ENCODE data around the gene ST3GAL3. TPM values are rescaled to one million over a fixed set of nuclear protein-coding genes. Genes with fewer than 3 reads are reported as not detected.

Gene ST3GAL3
- total and polyA plus RNA-seq, 2 experiments from 2014 or later: 6.2 to 6.3 TPM

DNA sequence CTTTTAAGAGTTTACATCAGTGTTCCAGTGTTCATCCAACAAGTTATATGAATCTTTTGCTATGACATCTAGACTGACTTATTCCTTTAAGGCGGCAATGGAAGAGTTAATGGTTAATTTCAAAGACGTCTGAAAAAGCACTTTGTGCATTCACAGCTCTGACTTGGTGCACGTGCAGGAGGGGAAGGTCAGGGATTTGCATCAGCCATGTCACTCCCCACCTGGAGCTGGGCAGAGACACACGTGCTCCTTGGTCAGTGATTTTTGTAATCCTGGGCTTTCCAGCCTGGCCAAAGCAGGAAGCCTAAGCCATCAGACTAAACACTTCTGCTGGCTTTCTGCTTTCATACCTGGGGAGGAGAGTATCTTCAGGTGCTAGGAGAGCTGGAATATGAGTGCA is 96.3 kb downstream of the ST3GAL3 start:
- Histone ChIP-seq H3K9me2 (replicated peaks; ENCODE audit: insufficient read depth) (no peaks in the 10 kb centered on the region), H4K20me1 (ENCODE audit: insufficient read depth, poor library complexity, severe bottlenecking) (no peaks in the 10 kb centered on the region), H3K27ac (no peak overlapping the region), H3K4me1 (ENCODE audit: insufficient read depth) (peaks cover 7% of the 10 kb centered on the region), H3K36me3 (replicated peaks; ENCODE audit: insufficient read depth, low read depth) (no peaks in the 10 kb centered on the region), H3K79me2 (no peaks in the 10 kb centered on the region), H3K4me2 (no peak overlapping the region), H3K9me3 (ENCODE audit: low read depth) (no peaks in the 10 kb centered on the region), H3K4me3 (no peak overlapping the region), H3K27me3 (no peaks in the 10 kb centered on the region), H2AFZ (no peak overlapping the region)
- TF ChIP-seq EZH2 (IDR thresholded peaks at IDR 0.05; ENCODE audit: borderline replicate concordance): no peak
- TF ChIP-seq, protein P1, sequence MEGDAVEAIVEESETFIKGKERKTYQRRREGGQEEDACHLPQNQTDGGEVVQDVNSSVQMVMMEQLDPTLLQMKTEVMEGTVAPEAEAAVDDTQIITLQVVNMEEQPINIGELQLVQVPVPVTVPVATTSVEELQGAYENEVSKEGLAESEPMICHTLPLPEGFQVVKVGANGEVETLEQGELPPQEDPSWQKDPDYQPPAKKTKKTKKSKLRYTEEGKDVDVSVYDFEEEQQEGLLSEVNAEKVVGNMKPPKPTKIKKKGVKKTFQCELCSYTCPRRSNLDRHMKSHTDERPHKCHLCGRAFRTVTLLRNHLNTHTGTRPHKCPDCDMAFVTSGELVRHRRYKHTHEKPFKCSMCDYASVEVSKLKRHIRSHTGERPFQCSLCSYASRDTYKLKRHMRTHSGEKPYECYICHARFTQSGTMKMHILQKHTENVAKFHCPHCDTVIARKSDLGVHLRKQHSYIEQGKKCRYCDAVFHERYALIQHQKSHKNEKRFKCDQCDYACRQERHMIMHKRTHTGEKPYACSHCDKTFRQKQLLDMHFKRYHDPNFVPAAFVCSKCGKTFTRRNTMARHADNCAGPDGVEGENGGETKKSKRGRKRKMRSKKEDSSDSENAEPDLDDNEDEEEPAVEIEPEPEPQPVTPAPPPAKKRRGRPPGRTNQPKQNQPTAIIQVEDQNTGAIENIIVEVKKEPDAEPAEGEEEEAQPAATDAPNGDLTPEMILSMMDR (IDR thresholded peaks at IDR 0.05; ENCODE audit: poor library complexity): no peak
- TF ChIP-seq EZH2phosphoT487 (IDR thresholded peaks at IDR 0.05; ENCODE audit: low read depth, severe bottlenecking, unreplicated experiment): no peak
- no peak for DNase-seq (ENCODE audit: low spot score)
- 57% methylated on average over 4 of the region's 4 CpGs for WGBS (ENCODE audit: low lambda C conversion rate, missing lambda C conversion rate)

DNA sequence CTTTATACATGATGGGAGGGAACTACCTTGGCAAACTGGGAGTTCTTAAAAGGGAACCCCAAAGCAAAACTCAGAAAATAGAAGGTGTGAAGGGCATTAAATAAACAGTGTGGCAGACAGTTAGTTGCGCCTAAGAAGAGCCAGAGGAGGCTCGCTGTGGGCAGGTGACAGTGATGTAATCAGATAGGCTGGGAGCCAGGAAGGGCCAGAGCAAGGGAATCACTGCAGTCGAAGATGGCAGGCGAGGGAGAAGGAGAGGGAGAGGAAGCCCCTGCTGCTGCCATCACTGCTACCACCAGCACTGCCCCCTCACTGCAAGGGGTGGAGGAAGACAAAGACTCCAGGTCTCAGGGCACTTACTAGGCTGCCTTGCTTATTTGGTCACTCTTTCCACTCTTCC is 97.2 kb downstream of the ST3GAL3 start:
- no peak for DNase-seq (ENCODE audit: low spot score)
- no peaks in the 10 kb centered on the region for H3K9me3 ChIP-seq (ENCODE audit: low read depth)
- H4K20me1 ChIP-seq (ENCODE audit: insufficient read depth, poor library complexity, severe bottlenecking): no peaks in the 10 kb centered on the region
- no peak overlapping the region for H3K27ac ChIP-seq
- 89% methylated on average over 4 of the region's 4 CpGs for WGBS (ENCODE audit: low lambda C conversion rate, missing lambda C conversion rate)
- no peak overlapping the region for H3K4me2 ChIP-seq
- no peak overlapping the region for H2AFZ ChIP-seq
- H3K27me3 ChIP-seq: no peaks in the 10 kb centered on the region
- peaks cover 5% of the 10 kb centered on the region for H3K4me1 ChIP-seq (ENCODE audit: insufficient read depth)
- H3K79me2 ChIP-seq: no peaks in the 10 kb centered on the region
- TF ChIP-seq, protein P1 (IDR thresholded peaks at IDR 0.05; ENCODE audit: poor library complexity): no peak
- TF ChIP-seq EZH2 (IDR thresholded peaks at IDR 0.05; ENCODE audit: borderline replicate concordance) (no peak), EZH2phosphoT487 (IDR thresholded peaks at IDR 0.05; ENCODE audit: low read depth, severe bottlenecking, unreplicated experiment) (no peak)
- H3K4me3 ChIP-seq: no peak overlapping the region
- H3K9me2 ChIP-seq (replicated peaks; ENCODE audit: insufficient read depth): no peaks in the 10 kb centered on the region
- no peaks in the 10 kb centered on the region for H3K36me3 ChIP-seq (replicated peaks; ENCODE audit: insufficient read depth, low read depth)

DNA sequence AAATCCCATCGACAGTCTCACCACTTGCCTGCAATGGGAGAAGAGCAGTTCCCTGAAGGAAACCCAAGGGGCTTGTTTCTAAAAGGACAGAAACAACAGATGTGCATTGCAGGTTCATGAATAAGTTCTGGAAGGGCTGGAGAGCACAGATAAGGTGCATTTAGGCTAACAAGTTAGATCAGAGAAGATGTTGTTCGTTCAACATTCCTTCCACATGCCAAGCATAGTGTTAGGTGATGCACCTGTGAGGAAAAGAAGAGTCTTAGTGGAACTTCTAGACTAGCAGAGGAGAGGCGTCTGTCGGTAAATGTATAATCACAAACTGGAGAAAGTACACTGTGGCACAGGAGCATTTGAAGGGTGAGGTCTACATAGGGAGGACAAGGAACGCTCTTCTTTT is 98.0 kb downstream of the ST3GAL3 start:
- H3K4me1 ChIP-seq (ENCODE audit: insufficient read depth): no peaks in the 10 kb centered on the region
- H3K4me3 ChIP-seq: no peak overlapping the region
- no peaks in the 10 kb centered on the region for H3K27me3 ChIP-seq
- no peak overlapping the region for H2AFZ ChIP-seq
- H3K9me2 ChIP-seq (replicated peaks; ENCODE audit: insufficient read depth): no peaks in the 10 kb centered on the region
- no peaks in the 10 kb centered on the region for H3K79me2 ChIP-seq
- no peak overlapping the region for H3K27ac ChIP-seq
- H3K4me2 ChIP-seq: no peak overlapping the region
- no peaks in the 10 kb centered on the region for H4K20me1 ChIP-seq (ENCODE audit: insufficient read depth, poor library complexity, severe bottlenecking)
- H3K9me3 ChIP-seq (ENCODE audit: low read depth): no peaks in the 10 kb centered on the region
- no peaks in the 10 kb centered on the region for H3K36me3 ChIP-seq (replicated peaks; ENCODE audit: insufficient read depth, low read depth)
- TF ChIP-seq EZH2 (IDR thresholded peaks at IDR 0.05; ENCODE audit: borderline replicate concordance) (no peak), EZH2phosphoT487 (IDR thresholded peaks at IDR 0.05; ENCODE audit: low read depth, severe bottlenecking, unreplicated experiment) (no peak)
- TF ChIP-seq, protein P1 (IDR thresholded peaks at IDR 0.05; ENCODE audit: poor library complexity): no peak
- no peak for DNase-seq (ENCODE audit: low spot score)
- WGBS (ENCODE audit: low lambda C conversion rate, missing lambda C conversion rate): 84% methylated on average over 5 of the region's 5 CpGs

GRCh38 chr1:43806183-43806582 is 98.8 kb downstream of the ST3GAL3 start:
- Histone ChIP-seq H3K9me2 (replicated peaks; ENCODE audit: insufficient read depth) (no peaks in the 10 kb centered on the region), H3K9me3 (ENCODE audit: low read depth) (no peaks in the 10 kb centered on the region), H3K4me3 (no peak overlapping the region), H3K27me3 (no peaks in the 10 kb centered on the region), H2AFZ (no peak overlapping the region), H3K79me2 (no peaks in the 10 kb centered on the region), H4K20me1 (ENCODE audit: insufficient read depth, poor library complexity, severe bottlenecking) (no peaks in the 10 kb centered on the region), H3K27ac (no peak overlapping the region), H3K4me1 (ENCODE audit: insufficient read depth) (no peaks in the 10 kb centered on the region), H3K4me2 (no peak overlapping the region), H3K36me3 (replicated peaks; ENCODE audit: insufficient read depth, low read depth) (no peaks in the 10 kb centered on the region)
- DNase-seq (ENCODE audit: low spot score): no peak
- WGBS (ENCODE audit: low lambda C conversion rate, missing lambda C conversion rate): 94% methylated on average over 2 of the region's 2 CpGs
- no peak for TF ChIP-seq EZH2phosphoT487 (IDR thresholded peaks at IDR 0.05; ENCODE audit: low read depth, severe bottlenecking, unreplicated experiment)
- no peak for TF ChIP-seq EZH2 (IDR thresholded peaks at IDR 0.05; ENCODE audit: borderline replicate concordance)
- TF ChIP-seq, protein P1 (IDR thresholded peaks at IDR 0.05; ENCODE audit: poor library complexity): no peak

All from hepatocyte (in vitro differentiated cells).